ENCODE results near the gene EMC8. TPM values are rescaled to one million over a fixed set of nuclear protein-coding genes. Genes with fewer than 3 reads are reported as not detected.
"Not testable (repeated sequence)": the region's sequence is repeated elsewhere in the genome, so short reads cannot be mapped to it uniquely, and the experiment has no call there.

Gene EMC8
- total RNA-seq, 1 donor from 2014 or later, result 57.1 TPM

GRCh38 chr16:85816159-85816558 lies 16.8 kb upstream of the EMC8 start:
- Mint-ChIP-seq H3K9me3 (no peaks in the 10 kb centered on the region), H3K27me3 (peaks cover 24% of the 10 kb centered on the region), H3K4me1 (peaks cover 3% of the 10 kb centered on the region), H3K4me3 (no peak overlapping the region), H3K36me3 (ENCODE audit: low read depth) (no peaks in the 10 kb centered on the region), H3K27ac (no peak overlapping the region)
- no peak for DNase-seq
- intact Hi-C loops (cut with micrococcal nuclease), result loop anchor here (10.0 kb wide), 1 partner anchor 709 kb away; no protein-coding TSS in a partner anchor

GRCh38 chr16:85812811-85813700 lies 13.7 kb upstream of the EMC8 start:
- H3K4me3 Mint-ChIP-seq, result no peak overlapping the region
- H3K36me3 Mint-ChIP-seq (ENCODE audit: low read depth), result no peaks in the 10 kb centered on the region
- no peak for DNase-seq
- H3K27ac Mint-ChIP-seq, result no peak overlapping the region
- intact Hi-C loops (cut with micrococcal nuclease), result loop anchor here (10.0 kb wide), 1 partner anchor 712 kb away; no protein-coding TSS in a partner anchor
- H3K4me1 Mint-ChIP-seq, result no peaks in the 10 kb centered on the region
- no peaks in the 10 kb centered on the region for H3K9me3 Mint-ChIP-seq
- H3K27me3 Mint-ChIP-seq, result peaks cover 19% of the 10 kb centered on the region

- Mint-ChIP-seq H3K27me3 (peaks cover 19% of the 10 kb centered on the region), H3K9me3 (no peaks in the 10 kb centered on the region), H3K36me3 (ENCODE audit: low read depth) (no peaks in the 10 kb centered on the region), H3K4me3 (no peak overlapping the region), H3K4me1 (no peaks in the 10 kb centered on the region), H3K27ac (no peak overlapping the region)
- DNase-seq, result no peak
- intact Hi-C loops (cut with micrococcal nuclease), result loop anchor here (10.0 kb wide), 1 partner anchor 713 kb away; no protein-coding TSS in a partner anchor
These were observed 12.9 kb upstream of the EMC8 start for GRCh38 chr16:85812031-85812807.

GRCh38 chr16:85810742-85811115 lies 11.4 kb upstream of the EMC8 start:
- Mint-ChIP-seq H3K27ac (no peak overlapping the region), H3K9me3 (no peaks in the 10 kb centered on the region), H3K4me1 (no peaks in the 10 kb centered on the region), H3K4me3 (no peak overlapping the region), H3K27me3 (peaks cover 17% of the 10 kb centered on the region), H3K36me3 (ENCODE audit: low read depth) (peaks cover 12% of the 10 kb centered on the region)
- intact Hi-C loops (cut with micrococcal nuclease), result loop anchor here (10.0 kb wide), 1 partner anchor 714 kb away; no protein-coding TSS in a partner anchor
- no peak for DNase-seq

GRCh38 chr16:85810097-85810741 lies 10.9 kb upstream of the EMC8 start:
- Mint-ChIP-seq H3K4me3 (no peak overlapping the region), H3K9me3 (no peaks in the 10 kb centered on the region), H3K36me3 (ENCODE audit: low read depth) (peaks cover 17% of the 10 kb centered on the region), H3K4me1 (peaks cover 3% of the 10 kb centered on the region), H3K27me3 (peaks cover 17% of the 10 kb centered on the region), H3K27ac (no peak overlapping the region)
- intact Hi-C loops (cut with micrococcal nuclease), result loop anchor here (10.0 kb wide), 1 partner anchor 715 kb away; no protein-coding TSS in a partner anchor
- no peak for DNase-seq

GRCh38 chr16:85809645-85810044 lies 10.3 kb upstream of the EMC8 start:
- intact Hi-C loops (cut with micrococcal nuclease), result loop anchor here (10.0 kb wide), 1 partner anchor 715 kb away; no protein-coding TSS in a partner anchor

GRCh38 chr16:85808926-85809325 lies 9.6 kb upstream of the EMC8 start:
- no peak overlapping the region for H3K27ac Mint-ChIP-seq
- intact Hi-C loops (cut with micrococcal nuclease), result no loop called here
- DNase-seq, result no peak
- H3K36me3 Mint-ChIP-seq (ENCODE audit: low read depth), result peaks cover 27% of the 10 kb centered on the region
- H3K27me3 Mint-ChIP-seq, result peaks cover 17% of the 10 kb centered on the region
- H3K9me3 Mint-ChIP-seq, result no peaks in the 10 kb centered on the region
- H3K4me3 Mint-ChIP-seq, result no peak overlapping the region
- peaks cover 5% of the 10 kb centered on the region for H3K4me1 Mint-ChIP-seq

More at GRCh38 chr16:85809645-85810044, 10.3 kb upstream of the EMC8 start:
- DNase-seq, result no peak
- Mint-ChIP-seq H3K27ac (no peak overlapping the region), H3K27me3 (peaks cover 17% of the 10 kb centered on the region), H3K36me3 (ENCODE audit: low read depth) (peaks cover 23% of the 10 kb centered on the region), H3K9me3 (no peaks in the 10 kb centered on the region), H3K4me1 (peaks cover 5% of the 10 kb centered on the region), H3K4me3 (no peak overlapping the region)

GRCh38 chr16:85808104-85808503 lies 8.8 kb upstream of the EMC8 start:
- H3K4me3 Mint-ChIP-seq; intact Hi-C loops (cut with micrococcal nuclease); DNase-seq; H3K27ac Mint-ChIP-seq; H3K4me1 Mint-ChIP-seq; H3K9me3 Mint-ChIP-seq: not testable (repeated sequence)
- Mint-ChIP-seq H3K27me3 (peaks cover 15% of the 10 kb centered on the region), H3K36me3 (ENCODE audit: low read depth) (peaks cover 36% of the 10 kb centered on the region)

- H3K27me3 Mint-ChIP-seq; DNase-seq; H3K4me1 Mint-ChIP-seq; H3K9me3 Mint-ChIP-seq; H3K27ac Mint-ChIP-seq; H3K4me3 Mint-ChIP-seq; intact Hi-C loops (cut with micrococcal nuclease): not testable (repeated sequence)
- peaks cover 40% of the 10 kb centered on the region for H3K36me3 Mint-ChIP-seq (ENCODE audit: low read depth)
These were observed 8.0 kb upstream of the EMC8 start for GRCh38 chr16:85807340-85807739.

- H3K27me3 Mint-ChIP-seq, result peaks cover 2% of the 10 kb centered on the region
- peaks cover 16% of the 10 kb centered on the region for H3K4me1 Mint-ChIP-seq
- no peaks in the 10 kb centered on the region for H3K9me3 Mint-ChIP-seq
- DNase-seq, result no peak
- no peak overlapping the region for H3K4me3 Mint-ChIP-seq
- intact Hi-C loops (cut with micrococcal nuclease), result no loop called here
- peaks cover 48% of the 10 kb centered on the region for H3K36me3 Mint-ChIP-seq (ENCODE audit: low read depth)
- no peak overlapping the region for H3K27ac Mint-ChIP-seq
These were observed 7.2 kb upstream of the EMC8 start for GRCh38 chr16:85806539-85806938.

- intact Hi-C loops (cut with micrococcal nuclease), result no loop called here
- Mint-ChIP-seq H3K27me3 (no peaks in the 10 kb centered on the region), H3K4me1 (peaks cover 24% of the 10 kb centered on the region), H3K27ac (no peak overlapping the region), H3K36me3 (ENCODE audit: low read depth) (peaks cover 57% of the 10 kb centered on the region), H3K4me3 (no peak overlapping the region), H3K9me3 (no peaks in the 10 kb centered on the region)
- no peak for DNase-seq
These were observed 6.2 kb upstream of the EMC8 start for GRCh38 chr16:85805442-85806045.

- no peak for DNase-seq
- Mint-ChIP-seq H3K4me3 (no peak overlapping the region), H3K9me3 (no peaks in the 10 kb centered on the region), H3K4me1 (peaks cover 27% of the 10 kb centered on the region), H3K27ac (no peak overlapping the region), H3K36me3 (ENCODE audit: low read depth) (peaks cover 60% of the 10 kb centered on the region), H3K27me3 (no peaks in the 10 kb centered on the region)
- intact Hi-C loops (cut with micrococcal nuclease), result no loop called here
These were observed 4.2 kb upstream of the EMC8 start for GRCh38 chr16:85803570-85803969.

- DNase-seq, result no peak
- Mint-ChIP-seq H3K4me1 (peaks cover 48% of the 10 kb centered on the region), H3K9me3 (no peaks in the 10 kb centered on the region), H3K27me3 (no peaks in the 10 kb centered on the region), H3K27ac (peak overlapping the region; percentile 92), H3K4me3 (peak overlapping the region; percentile 92), H3K36me3 (ENCODE audit: low read depth) (peaks cover 60% of the 10 kb centered on the region)
- intact Hi-C loops (cut with micrococcal nuclease), result no loop called here
These were observed 951 bp upstream of the EMC8 start for GRCh38 chr16:85800321-85800669.
